H54 (cell line): Measurements from ENCODE around the gene ARHGAP8.

Experiments used
- DNase-seq: peaks from one replicate; pipeline ENCODE4 v3.0.0; 2011; ENCODE audit warnings: low spot score, mixed read lengths; ENCODE audit not compliant: insufficient read length
- FAIRE-seq: peaks from 3 replicates; lab custom pipeline; 2011; peaks lifted over from hg19 to GRCh38; lab: Jason Lieb, UNC
- POLR2A ChIP-seq: IDR thresholded peaks from 2 replicates; pipeline ENCODE4 v1.6.1; 2011; ENCODE audit warnings: low read depth, mild to moderate bottlenecking, low read length

Gene ARHGAP8

GRCh38 chr22:44909241-44909640 lies 156.9 kb downstream of the ARHGAP8 start:
- DNase-seq (no peak), FAIRE-seq (no peak)
- TF ChIP-seq POLR2A: no peak
